ENCODE data around the gene UBE3A.

DNA sequence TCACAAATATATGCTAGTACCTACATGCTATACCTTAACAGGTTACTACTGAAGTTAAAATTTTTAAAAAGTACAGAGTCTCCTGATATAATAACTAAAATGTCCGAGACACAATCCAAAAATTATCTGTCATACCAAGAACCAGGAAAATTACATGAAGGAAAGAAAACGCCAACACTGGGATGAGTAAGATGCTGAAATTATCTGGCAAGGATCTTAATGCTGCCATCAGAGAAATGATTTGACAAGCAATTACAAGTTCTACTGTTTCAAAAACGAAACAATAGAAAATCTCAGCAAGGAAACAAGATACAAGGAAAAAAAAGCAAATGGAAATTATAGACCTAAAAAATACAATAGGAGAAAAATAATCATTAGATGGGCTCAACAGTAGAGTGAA, 92.5 kb downstream of the UBE3A start:
- TF ChIP-seq, protein P1, sequence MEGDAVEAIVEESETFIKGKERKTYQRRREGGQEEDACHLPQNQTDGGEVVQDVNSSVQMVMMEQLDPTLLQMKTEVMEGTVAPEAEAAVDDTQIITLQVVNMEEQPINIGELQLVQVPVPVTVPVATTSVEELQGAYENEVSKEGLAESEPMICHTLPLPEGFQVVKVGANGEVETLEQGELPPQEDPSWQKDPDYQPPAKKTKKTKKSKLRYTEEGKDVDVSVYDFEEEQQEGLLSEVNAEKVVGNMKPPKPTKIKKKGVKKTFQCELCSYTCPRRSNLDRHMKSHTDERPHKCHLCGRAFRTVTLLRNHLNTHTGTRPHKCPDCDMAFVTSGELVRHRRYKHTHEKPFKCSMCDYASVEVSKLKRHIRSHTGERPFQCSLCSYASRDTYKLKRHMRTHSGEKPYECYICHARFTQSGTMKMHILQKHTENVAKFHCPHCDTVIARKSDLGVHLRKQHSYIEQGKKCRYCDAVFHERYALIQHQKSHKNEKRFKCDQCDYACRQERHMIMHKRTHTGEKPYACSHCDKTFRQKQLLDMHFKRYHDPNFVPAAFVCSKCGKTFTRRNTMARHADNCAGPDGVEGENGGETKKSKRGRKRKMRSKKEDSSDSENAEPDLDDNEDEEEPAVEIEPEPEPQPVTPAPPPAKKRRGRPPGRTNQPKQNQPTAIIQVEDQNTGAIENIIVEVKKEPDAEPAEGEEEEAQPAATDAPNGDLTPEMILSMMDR (IDR thresholded peaks at IDR 0.05), result no peak
- no peak for TF ChIP-seq POLR2A (IDR thresholded peaks at IDR 0.05)
